EL (cell line): ENCODE results near the gene BTNL3.
"Not testable (repeated sequence)": the region's sequence is repeated elsewhere in the genome, so short reads cannot be mapped to it uniquely, and the experiment has no call there.

Experiments
- DNase-seq: peaks from one replicate; pipeline ENCODE4 v3.0.0-alpha.2; 2016

The BTNL3 gene, protein sequence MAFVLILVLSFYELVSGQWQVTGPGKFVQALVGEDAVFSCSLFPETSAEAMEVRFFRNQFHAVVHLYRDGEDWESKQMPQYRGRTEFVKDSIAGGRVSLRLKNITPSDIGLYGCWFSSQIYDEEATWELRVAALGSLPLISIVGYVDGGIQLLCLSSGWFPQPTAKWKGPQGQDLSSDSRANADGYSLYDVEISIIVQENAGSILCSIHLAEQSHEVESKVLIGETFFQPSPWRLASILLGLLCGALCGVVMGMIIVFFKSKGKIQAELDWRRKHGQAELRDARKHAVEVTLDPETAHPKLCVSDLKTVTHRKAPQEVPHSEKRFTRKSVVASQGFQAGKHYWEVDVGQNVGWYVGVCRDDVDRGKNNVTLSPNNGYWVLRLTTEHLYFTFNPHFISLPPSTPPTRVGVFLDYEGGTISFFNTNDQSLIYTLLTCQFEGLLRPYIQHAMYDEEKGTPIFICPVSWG

DNA sequence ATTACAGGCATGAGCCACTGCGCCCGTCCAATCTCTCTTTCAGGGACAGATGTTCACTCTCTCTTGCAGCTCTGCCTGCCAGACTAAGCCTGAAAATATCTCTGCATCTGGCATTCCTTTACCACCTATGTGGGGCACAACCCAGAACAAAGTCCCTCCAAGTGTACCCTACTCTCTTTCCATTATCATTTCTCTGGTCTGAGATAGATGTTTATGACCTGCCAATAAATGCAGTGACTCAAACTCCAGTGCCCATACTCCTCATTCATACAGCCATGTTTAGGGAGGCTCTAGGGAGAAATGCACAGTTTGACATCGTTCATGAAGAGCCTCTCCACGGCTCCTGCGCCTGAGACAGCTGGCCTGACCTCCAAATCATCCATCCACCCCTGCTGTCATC, at the start of gene BTNL3:
Gene BTNL3, plus strand, starts transcription at position 255 of the 400 bp plus-strand sequence. CDS start 183 bp downstream, outside the sequence.
- no peak for DNase-seq

DNA sequence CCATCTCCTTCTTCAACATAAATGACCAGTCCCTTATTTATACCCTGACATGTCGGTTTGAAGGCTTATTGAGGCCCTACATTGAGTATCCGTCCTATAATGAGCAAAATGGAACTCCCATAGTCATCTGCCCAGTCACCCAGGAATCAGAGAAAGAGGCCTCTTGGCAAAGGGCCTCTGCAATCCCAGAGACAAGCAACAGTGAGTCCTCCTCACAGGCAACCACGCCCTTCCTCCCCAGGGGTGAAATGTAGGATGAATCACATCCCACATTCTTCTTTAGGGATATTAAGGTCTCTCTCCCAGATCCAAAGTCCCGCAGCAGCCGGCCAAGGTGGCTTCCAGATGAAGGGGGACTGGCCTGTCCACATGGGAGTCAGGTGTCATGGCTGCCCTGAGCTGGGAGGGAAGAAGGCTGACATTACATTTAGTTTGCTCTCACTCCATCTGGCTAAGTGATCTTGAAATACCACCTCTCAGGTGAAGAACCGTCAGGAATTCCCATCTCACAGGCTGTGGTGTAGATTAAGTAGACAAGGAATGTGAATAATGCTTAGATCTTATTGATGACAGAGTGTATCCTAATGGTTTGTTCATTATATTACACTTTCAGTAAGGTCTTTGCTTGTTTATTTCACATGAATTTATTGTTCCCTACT, 38.2 kb upstream of the BTNL3 start:
- peak; percentile 42 for DNase-seq

DNA sequence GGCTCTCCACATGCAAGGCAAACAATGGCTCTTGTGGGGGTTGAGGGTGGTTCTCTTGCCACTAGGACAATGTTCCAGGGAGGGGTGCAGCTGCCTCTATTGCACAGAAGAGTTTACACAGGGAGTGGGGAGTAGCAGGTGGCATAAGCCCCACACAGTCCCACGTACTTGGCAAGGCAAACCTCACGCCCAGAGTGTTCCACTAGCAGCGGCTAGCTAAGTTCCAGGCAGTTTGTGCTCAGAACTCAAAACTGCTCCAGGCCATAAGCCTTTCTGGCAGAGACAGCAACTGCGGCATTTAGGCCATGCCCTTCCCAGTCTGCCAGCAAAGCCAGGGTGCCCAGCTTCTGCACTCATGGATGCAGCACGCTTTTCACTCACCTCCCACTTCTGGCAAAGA, 29.0 kb upstream of the BTNL3 start:
- DNase-seq, result no peak

DNA sequence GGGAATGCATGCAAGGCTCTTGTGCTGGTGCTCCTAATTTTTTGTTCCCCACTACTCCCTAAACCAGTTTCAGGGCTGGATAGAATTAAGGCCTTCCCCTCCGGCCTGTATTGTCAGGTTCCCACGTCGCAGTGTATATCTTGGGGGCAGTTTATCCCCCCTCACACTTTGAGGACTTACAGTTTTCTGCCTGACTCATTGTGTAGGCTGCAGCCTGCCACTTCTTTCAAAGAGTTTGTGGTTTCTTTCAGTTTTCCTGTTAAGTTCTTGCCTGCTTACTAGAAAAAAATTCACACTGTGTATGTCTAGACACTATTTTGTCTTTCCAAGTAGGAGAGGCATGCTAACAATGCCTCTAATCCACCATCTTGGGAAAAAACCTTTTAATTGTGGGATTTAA, 28.4 kb upstream of the BTNL3 start:
- DNase-seq, result no peak

DNA sequence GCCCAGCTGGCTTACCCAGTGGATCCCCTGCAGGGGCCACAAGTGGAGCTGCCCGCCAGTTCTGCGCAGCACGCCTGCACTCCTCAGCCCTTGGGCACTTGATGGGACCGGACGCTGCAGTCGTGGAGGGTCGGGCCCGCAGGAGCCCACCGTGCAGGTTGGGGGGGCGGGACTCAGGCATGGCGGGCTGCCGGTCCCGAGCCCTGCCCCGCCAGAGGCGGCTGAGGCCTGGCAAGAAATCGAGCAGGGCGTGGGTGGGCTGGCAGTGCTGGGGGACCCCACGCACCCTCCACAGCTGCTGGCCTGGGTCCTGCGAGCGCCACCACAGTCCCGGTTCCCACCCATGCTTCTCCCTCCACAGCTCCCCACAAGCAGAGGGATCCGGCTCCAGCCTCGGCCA, 19.2 kb upstream of the BTNL3 start:
- DNase-seq, result no peak

DNA sequence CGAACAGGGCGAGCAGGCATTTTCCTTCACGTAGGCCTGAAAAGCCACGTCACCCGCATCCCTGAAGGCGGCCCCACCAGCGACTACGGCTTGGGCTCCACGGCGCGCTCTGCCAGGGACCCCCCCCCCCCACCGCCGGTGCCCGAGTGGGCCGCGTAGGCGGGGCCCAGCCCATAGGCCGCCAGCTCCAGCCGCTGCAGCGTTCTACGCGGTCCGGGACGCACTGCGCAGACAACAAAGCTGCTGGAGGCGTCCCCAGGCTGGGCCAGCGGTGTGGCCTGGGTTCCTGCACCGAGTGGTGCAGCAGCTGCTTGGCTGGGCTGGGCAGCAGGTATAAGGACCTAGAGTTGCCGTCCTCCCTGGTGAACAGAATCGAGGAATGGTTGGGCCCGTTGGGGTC, 18.3 kb upstream of the BTNL3 start:
- DNase-seq, result no peak

DNA sequence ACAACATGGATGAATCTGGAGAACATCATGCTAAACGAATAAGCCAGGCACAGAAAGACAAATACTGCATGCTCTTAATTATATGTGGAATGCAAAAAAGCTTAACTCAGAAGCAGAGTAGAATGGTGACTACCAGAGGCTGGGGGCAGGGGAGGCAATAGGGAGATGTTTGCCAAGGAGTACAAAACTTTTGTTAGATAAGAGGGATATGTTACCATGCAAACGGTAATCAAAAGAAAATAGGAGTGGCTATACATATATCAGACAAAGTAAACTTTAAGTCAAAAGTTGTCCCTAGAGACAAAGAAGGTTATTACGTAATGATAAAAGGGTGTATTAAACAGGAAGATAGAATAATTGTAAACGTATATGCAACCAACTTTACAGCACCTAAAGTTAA, 17.8 kb upstream of the BTNL3 start:
- no peak for DNase-seq

DNA sequence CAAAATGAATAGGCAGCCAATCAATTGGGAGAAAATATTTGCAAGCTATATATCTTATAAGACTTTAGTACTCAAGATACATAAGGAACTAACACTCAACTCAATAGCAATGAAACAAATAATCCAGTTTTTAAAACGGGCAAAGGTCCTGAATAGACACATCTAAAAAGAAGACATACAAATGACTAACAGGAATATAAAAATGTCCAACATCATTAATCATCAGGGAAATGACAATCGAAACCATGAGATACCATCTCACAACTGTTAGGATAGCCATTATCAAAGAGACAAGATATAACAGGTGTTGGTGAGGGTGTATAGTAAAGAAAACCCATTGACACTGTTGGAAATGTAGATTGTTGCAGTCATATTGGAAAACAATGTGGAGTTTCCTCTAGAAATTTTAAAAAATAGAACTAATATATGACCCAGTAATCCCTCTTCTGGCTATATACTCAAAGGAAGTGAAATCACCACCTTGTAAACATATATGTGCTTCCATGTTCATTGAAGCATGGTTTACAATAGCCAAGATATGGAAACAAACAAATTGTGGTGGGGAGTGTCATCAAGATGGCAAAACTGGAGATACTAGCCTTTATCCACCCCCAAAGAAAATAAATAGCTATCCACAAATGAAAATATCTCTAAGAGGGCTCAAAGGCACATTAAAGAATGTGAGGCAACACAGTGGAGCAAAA, 13.9 kb upstream of the BTNL3 start:
- no peak for DNase-seq

DNA sequence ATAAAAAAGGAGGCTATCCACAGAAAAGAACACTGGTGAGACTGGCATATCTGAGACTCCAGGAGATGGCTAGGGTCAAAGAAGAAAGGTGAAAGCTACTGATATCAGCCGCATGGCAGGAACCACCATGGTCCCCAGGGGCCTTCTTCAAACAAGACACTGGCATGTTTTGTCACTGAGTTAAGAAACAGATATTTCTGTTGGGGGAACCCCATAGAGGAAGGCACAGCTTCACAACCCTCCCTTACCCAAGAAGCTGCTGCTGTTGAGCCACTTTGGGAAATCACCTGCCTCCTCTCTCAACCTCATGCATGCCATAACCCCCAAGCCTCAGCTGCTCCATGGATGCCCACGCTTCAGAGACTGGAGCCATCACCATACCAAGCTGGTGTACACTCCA, 13.3 kb upstream of the BTNL3 start:
- no peak for DNase-seq

DNA sequence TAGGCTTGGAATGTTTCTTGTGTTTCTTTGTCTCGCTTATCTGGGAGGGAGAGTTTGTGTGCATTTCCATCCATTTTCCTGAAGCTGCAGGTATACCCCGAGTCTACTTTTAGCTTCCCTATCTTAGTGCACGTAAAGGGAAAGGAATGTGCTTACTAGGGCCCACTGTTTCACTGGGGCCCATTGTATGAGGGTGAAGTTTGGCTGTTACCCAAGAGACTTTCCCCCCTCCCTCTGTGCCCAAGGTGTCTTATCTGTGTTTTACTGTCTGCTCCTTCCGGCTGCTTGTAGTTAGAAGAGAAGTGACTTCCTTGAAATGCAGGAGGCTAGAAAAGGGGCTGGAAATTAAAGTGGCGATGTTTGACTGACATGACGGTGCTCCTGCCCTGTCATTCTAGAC, 12.1 kb upstream of the BTNL3 start:
- no peak for DNase-seq

DNA sequence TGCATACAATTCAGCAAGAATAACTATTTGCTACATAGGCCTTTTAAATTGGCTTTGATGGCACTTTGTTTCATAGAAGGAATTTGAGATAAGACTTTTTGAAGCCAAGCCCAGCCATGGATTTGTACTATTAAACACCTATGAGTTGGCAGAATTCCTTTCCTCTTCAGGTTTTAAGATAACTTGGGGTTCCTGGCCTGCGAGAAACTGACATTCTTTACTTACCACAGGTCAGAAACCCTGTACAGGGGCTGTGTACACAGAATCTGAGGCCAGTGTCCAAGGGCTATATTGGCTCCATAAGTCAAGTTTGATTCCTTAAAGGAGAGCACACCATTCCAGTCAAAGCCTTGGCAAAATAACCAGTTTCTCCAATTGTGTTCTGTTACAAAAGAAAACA, 10.8 kb upstream of the BTNL3 start:
- DNase-seq, result no peak

DNA sequence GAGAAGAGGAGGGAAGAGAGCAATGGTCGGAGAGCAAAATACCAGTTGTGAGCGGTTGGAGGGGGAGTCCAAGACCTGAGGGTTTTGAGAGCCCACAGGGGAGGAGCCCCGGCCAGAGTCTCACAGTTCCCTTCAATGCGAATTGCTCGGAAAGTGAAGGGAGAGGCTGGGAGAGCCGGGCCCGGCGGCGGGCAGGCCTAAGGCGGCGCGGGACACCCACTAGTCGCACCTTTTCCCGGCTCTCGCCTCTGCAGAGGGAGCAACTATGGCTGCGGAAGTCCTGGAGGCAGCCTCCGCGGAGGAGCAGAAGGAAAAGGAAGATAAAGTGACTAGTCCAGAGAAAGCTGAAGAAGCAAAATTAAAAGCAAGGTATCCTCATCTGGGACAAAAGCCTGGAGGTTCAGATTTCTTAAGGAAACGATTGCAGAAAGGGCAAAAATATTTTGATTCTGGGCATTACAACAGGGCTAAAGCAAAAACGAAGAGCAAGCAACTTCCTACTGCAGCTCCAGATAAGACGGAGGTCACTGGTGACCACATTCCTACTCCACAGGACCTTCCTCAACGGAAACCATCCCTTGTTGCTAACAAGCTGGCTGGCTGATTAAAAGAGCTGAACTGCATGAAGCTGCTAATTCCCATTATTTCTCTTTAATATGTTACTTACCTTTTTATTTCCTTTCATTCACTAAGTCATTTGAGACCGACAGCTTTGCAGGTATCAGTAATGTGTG, 6.5 kb upstream of the BTNL3 start:
- no peak for DNase-seq

DNA sequence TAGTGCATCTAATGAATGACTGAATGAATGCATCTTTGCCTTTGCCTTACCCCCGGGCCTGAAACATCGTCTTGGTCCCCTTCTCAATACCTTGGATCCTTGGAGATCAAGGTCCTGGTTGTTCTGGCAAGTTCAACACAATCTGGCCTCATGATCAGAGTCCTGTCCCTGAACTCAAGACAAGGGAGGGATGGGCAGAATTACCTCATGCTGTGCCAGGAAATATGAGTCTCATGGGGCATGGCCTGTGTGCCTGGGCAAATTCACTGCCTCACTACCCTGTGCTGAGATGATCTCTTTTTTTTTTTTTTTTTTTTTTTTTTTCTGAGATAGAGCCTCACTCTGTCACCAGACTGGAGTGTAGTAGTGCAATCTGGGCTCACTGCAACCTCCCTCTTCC, 630 bp upstream of the BTNL3 start:
- DNase-seq, result no peak

DNA sequence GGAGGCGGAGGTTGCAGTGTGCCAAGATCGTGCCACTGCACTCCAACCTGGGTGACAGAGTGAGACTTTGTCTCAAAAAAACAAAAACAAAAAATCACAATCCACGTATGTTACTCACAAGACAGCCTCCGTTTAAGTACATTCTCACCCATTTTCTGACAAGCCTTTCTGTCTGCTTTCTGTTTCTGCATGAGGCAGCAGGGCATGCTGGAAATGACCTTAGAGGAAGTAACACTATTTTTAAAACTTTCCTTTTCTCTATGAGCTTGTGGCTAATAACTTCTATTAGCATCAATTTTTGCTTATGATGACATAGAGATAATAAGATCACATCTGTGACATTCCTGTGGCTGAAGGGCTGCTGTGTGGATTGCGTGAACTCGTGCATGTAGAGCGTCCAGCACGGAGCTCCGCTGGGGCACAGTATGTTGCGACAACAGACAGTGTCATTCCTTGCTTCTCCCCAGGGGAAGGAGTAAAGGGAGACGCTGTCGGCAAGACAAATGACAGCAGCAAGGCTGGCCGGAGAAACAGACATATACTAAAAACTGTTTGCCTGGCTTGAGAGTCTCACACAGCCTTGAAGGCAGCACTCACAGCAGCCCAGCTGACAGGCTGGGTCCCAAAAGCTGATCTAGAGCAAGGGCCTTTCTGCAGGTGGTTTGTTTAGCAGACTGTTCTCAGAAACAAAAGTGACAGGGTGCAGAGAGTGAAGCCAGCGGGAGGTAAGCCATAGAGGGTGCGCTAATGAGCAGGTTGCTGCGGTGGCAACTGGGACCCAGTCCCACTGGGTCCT, 1.6 kb downstream of the BTNL3 start:
- DNase-seq, result no peak

DNA sequence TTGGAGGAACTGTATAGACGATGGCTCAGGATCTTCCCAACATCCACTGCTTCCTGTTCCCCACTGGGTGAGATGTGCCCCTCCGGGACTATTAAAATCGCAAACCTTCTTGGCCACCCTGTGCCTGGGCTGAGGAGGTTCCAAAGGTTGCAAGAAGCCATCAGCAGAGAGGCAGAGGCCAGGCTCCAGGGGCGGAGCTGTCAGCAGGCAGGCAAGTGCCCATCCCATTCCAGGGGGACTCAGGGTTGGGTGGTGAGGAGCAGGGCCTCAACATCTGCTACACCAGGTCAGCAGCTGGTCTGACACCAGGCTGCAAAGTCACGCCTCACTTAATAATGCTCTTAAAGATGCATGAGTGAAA, 2.2 kb downstream of the BTNL3 start:
- DNase-seq, result no peak

DNA sequence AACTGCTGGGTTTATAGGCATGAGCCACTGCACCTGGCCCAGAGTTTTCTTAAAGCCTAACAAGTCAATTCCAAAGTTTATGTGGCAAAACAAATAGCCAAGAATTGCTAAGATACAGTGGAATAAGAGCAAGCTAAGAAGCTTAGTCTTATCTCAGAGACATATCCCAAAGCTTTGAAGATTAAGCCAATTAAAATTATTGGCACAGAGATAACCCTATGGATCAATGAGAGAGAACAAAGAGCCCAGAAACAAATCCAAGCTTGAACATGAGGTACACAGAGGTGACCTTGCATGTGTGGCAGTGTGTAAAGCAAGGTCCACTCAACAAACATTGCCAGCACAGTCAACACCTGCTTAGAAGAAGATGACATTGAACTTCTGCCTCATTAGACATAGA, 13.3 kb downstream of the BTNL3 start:
- no peak for DNase-seq

DNA sequence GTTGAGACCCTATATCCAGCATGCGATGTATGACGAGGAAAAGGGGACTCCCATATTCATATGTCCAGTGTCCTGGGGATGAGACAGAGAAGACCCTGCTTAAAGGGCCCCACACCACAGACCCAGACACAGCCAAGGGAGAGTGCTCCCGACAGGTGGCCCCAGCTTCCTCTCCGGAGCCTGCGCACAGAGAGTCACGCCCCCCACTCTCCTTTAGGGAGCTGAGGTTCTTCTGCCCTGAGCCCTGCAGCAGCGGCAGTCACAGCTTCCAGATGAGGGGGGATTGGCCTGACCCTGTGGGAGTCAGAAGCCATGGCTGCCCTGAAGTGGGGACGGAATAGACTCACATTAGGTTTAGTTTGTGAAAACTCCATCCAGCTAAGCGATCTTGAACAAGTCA, 17.1 kb downstream of the BTNL3 start:
- no peak for DNase-seq

DNA sequence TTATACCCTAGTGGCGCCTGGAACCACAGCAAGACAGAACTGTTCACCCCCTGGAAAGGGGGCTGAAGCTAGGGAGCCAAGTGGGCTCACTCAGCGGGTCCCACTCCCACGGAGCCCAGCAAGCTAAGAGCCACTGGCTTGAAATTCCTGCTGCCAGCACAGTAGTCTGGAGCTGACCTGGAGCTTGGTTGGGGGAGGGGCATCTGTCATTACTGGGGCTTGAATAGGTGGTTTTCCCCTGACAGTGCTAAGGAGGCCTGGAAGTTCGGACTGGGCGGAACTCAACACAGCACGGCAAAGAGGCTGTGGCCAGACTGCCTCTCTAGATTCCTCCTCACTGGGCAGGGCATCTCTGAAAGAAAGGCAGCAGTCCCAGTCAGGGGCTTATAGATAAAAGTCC, 19.5 kb downstream of the BTNL3 start:
- no peak for DNase-seq

DNA sequence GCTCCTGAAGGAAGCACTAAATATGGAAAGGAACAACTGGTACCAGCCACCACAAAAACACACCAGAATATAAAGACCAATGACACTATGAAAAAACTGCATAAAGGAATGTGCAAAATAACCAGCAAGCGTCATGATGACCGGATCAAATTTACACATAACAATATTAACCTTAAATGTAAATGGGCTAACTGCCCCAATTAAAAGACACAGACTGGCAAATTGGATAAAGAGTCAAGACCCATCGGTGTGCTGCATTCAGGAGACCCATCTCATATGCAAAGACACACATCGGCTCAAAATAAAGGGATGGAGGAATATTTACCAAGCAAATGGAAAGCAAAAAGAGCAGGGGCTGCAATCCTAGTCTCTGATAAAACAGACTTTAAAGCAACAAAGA, 21.4 kb downstream of the BTNL3 start:
- DNase-seq, result not testable (repeated sequence)

DNA sequence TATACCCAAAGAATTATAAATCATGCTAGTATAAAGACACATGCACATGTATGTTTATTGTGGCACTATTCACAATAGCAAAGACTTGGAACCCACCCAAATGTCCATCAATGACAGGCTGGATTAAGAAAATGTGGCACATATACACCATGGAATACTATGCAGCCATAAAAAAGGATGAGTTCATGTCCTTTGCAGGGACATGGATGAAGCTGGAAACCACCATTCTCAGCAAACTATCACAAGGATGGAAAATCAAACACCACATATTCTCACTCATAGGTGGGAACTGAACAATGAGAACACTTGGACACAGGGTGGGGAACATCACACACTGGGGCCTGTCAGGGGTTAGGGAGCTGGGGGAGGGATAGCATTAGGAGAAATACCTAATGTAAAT, 26.0 kb downstream of the BTNL3 start:
- not testable (repeated sequence) for DNase-seq

DNA sequence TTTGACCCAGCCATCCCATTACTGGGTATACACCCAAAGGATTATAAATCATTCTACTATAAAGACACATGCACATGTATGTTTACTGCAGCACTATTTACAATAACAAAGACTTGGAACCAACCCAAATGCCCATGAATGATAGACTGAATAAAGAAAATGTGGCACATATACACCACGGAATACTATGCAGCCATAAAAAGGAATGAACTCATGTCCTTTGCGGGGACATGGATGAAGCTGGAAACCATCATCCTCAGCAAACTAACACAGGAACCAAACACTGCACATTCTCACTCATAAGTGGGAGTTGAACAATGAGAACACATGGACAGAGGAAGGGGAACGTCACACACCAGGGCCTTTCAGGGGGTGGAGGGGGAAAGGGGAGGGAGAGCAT, 28.8 kb downstream of the BTNL3 start:
- not testable (repeated sequence) for DNase-seq

DNA sequence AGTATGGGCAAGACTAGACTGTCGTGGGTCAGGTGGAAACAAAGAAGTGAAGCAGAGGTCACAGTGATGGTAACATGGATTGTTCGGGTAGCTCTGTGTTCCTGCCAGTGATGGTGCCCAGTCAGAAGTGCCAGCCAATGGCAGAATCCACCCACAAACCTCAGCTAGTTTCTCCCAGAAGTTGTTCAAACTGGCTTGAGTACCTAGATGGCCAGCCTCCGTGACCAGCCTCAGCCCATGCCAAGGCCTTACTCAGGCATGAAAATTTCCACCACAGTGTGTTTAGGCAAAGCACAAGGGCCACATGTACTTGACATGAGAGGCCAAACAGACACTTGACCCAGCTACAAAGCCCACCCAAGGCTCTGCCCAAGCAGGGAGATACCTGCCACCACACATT, 32.0 kb downstream of the BTNL3 start:
- no peak for DNase-seq
